WTC11 (cell line): Measurements from ENCODE around the gene TOR1A.

ENCODE experiments used
- CREB1 ChIP-seq: sonication (generic); formaldehyde crosslinking; IDR thresholded peaks from 2 replicates; pipeline ENCODE4 v1.8.0; 2023; ENCODE audit warnings: mild to moderate bottlenecking, missing genetic modification reagents
- ELF4 ChIP-seq: sonication (generic); formaldehyde crosslinking; IDR thresholded peaks from 2 replicates; pipeline ENCODE4 v1.8.1; 2022; ENCODE audit warnings: low read depth, mild to moderate bottlenecking, moderate library complexity, missing genetic modification reagents
- ESRRA ChIP-seq: sonication (generic); formaldehyde crosslinking; IDR thresholded peaks from 2 replicates; pipeline ENCODE4 v1.8.1; 2022; ENCODE audit warnings: mild to moderate bottlenecking, missing genetic modification reagents, borderline replicate concordance
- ETV6 ChIP-seq: sonication (generic); formaldehyde crosslinking; IDR thresholded peaks from 2 replicates; pipeline ENCODE4 v1.8.1; 2022; ENCODE audit warnings: mild to moderate bottlenecking, missing genetic modification reagents
- FOXJ3 ChIP-seq: sonication (generic); formaldehyde crosslinking; IDR thresholded peaks from 2 replicates; pipeline ENCODE4 v1.9.0; 2021; ENCODE audit warnings: missing genetic modification reagents, mild to moderate bottlenecking, borderline replicate concordance
- JUN ChIP-seq: sonication (generic); formaldehyde crosslinking; IDR thresholded peaks from 2 replicates; pipeline ENCODE4 v1.8.0; 2023; ENCODE audit warnings: mild to moderate bottlenecking, missing genetic modification reagents
- ZNF121 ChIP-seq: sonication (generic); formaldehyde crosslinking; IDR thresholded peaks from 2 replicates; pipeline ENCODE4 v1.8.0; 2023; ENCODE audit warnings: missing genetic modification reagents
- ZNF232 ChIP-seq: sonication (generic); formaldehyde crosslinking; IDR thresholded peaks from 2 replicates; pipeline ENCODE4 v1.8.0; 2022; ENCODE audit warnings: mild to moderate bottlenecking, missing genetic modification reagents
- ZSCAN18 ChIP-seq: fragments of 250-450 bp; sonication (Bioruptor Pico); IDR thresholded peaks from 2 replicates; pipeline ENCODE4 v2.1.2; 2022; ENCODE audit warnings: mild to moderate bottlenecking, moderate library complexity
- TF ChIP-seq, protein P1 (sequence below): fragments of 200-600 bp; IDR thresholded peaks from 2 replicates; pipeline ENCODE4 v1.8.0; 2022; ENCODE audit warnings: antibody characterized with exemption
- TF ChIP-seq, protein P2 (sequence below): sonication (generic); formaldehyde crosslinking; IDR thresholded peaks from 2 replicates; pipeline ENCODE4 v1.8.1; 2022; ENCODE audit warnings: missing genetic modification reagents, borderline replicate concordance
- TF ChIP-seq, protein P3 (sequence below): sonication (generic); formaldehyde crosslinking; IDR thresholded peaks from 2 replicates; pipeline ENCODE4 v1.8.0; 2022; ENCODE audit warnings: mild to moderate bottlenecking, missing genetic modification reagents

DNA sequence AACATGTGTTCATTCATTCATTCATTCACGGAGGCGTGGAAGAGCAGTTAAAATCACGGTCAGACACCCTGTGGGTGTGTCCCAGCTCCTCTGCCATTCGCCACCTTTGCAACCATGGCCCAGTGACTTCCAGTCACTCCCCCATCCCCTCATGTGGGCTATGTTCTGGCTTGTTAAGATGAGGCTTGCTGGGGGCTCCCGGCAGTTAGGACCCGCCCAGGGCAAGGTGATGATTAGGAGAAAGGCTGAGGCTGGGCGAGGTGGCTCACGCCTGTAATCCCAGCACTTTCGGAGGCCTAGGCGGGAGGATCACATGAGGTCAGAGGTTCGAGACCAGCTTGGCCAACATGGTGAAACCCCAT is 46.2 kb downstream of the TOR1A start:
- TF ChIP-seq, protein P1, sequence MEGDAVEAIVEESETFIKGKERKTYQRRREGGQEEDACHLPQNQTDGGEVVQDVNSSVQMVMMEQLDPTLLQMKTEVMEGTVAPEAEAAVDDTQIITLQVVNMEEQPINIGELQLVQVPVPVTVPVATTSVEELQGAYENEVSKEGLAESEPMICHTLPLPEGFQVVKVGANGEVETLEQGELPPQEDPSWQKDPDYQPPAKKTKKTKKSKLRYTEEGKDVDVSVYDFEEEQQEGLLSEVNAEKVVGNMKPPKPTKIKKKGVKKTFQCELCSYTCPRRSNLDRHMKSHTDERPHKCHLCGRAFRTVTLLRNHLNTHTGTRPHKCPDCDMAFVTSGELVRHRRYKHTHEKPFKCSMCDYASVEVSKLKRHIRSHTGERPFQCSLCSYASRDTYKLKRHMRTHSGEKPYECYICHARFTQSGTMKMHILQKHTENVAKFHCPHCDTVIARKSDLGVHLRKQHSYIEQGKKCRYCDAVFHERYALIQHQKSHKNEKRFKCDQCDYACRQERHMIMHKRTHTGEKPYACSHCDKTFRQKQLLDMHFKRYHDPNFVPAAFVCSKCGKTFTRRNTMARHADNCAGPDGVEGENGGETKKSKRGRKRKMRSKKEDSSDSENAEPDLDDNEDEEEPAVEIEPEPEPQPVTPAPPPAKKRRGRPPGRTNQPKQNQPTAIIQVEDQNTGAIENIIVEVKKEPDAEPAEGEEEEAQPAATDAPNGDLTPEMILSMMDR: no peak
- TF ChIP-seq, protein P2, sequence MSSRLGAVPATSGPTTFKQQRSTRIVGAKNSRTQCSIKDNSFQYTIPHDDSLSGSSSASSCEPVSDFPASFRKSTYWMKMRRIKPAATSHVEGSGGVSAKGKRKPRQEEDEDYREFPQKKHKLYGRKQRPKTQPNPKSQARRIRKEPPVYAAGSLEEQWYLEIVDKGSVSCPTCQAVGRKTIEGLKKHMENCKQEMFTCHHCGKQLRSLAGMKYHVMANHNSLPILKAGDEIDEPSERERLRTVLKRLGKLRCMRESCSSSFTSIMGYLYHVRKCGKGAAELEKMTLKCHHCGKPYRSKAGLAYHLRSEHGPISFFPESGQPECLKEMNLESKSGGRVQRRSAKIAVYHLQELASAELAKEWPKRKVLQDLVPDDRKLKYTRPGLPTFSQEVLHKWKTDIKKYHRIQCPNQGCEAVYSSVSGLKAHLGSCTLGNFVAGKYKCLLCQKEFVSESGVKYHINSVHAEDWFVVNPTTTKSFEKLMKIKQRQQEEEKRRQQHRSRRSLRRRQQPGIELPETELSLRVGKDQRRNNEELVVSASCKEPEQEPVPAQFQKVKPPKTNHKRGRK: no peak
- no peak for TF ChIP-seq ZNF232 (CRISPR knock-in tag)
- no peak for TF ChIP-seq JUN
- no peak for TF ChIP-seq FOXJ3
- no peak for TF ChIP-seq ZNF121 (CRISPR knock-in tag)
- TF ChIP-seq, protein P3, sequence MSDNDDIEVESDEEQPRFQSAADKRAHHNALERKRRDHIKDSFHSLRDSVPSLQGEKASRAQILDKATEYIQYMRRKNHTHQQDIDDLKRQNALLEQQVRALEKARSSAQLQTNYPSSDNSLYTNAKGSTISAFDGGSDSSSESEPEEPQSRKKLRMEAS (CRISPR knock-in tag): no peak
- no peak for TF ChIP-seq ELF4 (CRISPR knock-in tag)
- TF ChIP-seq CREB1: no peak
- TF ChIP-seq ESRRA: no peak
- no peak for TF ChIP-seq ETV6 (CRISPR knock-in tag)
- TF ChIP-seq ZSCAN18 (CRISPR knock-in tag): no peak
